ENCODE data around the gene BTBD9.

DNA sequence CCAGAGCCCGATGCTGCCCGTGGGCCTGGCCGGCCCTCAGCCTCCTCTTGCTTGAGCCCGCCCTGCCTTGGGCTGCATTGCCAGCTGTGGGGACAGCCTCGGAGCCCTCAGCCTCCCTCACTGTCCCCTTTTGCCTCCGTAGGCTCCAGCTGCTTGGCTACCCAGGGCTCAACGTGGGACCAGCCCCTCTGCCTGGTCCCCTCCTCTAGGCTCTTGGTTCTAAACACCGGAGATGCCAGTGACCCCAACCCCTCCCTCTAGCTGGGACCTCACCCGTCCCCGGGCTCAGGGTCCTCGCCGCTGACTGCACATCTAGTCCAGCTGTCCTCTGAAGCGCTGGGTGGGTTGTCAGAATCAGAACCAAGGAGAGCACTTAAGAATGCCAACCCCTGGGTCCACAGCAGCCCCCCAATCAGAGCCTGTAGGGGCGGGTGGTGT lies 475.0 kb downstream of the BTBD9 start:
- TF ChIP-seq POLR2A (IDR thresholded peaks at IDR 0.05): no peak
- TF ChIP-seq, protein P1, sequence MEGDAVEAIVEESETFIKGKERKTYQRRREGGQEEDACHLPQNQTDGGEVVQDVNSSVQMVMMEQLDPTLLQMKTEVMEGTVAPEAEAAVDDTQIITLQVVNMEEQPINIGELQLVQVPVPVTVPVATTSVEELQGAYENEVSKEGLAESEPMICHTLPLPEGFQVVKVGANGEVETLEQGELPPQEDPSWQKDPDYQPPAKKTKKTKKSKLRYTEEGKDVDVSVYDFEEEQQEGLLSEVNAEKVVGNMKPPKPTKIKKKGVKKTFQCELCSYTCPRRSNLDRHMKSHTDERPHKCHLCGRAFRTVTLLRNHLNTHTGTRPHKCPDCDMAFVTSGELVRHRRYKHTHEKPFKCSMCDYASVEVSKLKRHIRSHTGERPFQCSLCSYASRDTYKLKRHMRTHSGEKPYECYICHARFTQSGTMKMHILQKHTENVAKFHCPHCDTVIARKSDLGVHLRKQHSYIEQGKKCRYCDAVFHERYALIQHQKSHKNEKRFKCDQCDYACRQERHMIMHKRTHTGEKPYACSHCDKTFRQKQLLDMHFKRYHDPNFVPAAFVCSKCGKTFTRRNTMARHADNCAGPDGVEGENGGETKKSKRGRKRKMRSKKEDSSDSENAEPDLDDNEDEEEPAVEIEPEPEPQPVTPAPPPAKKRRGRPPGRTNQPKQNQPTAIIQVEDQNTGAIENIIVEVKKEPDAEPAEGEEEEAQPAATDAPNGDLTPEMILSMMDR (IDR thresholded peaks at IDR 0.05): no peak
